Measurements from ENCODE around the gene PARD3B. TPM values are rescaled to one million over a fixed set of nuclear protein-coding genes. Genes with fewer than 3 reads are reported as not detected.

Gene PARD3B
- total RNA-seq, 2 experiments from 2014 or later: 0.11 to 0.88 TPM

DNA sequence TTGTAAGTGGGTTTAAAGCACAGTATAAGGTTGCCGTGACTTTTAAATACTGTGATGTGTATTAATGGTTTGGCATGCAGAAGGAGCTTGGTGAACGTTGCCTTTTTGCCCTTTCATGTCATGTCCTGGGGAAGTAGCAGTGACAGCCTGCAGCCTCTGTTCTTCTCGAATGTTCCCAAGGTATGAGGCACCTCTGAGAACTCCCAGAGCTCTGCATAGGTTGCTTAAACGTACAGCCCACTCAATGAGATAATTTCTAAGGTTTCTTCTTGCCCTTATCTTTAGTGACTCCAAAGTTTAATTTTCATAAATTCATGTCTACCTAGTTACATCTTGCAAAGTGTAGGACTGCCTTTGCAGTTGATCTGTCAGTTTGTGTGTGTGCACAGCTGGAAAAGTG, 36.7 kb downstream of the PARD3B start:
- ChIA-PET POLR2A (interaction anchor here (0.5 to 0.6 kb wide), 2 partner anchors 42 to 292 kb away, joined by 3 read pairs; no protein-coding TSS in a partner anchor), CTCF (no interaction called here)
- no peaks in the 10 kb centered on the region for H3K36me3 Mint-ChIP-seq (ENCODE audit: low read depth)
- H3K4me3 Mint-ChIP-seq: no peak overlapping the region
- H3K27ac Mint-ChIP-seq: no peak overlapping the region
- ATAC-seq (no peak), DNase-seq (no peak)
- TF ChIP-seq, protein P1, sequence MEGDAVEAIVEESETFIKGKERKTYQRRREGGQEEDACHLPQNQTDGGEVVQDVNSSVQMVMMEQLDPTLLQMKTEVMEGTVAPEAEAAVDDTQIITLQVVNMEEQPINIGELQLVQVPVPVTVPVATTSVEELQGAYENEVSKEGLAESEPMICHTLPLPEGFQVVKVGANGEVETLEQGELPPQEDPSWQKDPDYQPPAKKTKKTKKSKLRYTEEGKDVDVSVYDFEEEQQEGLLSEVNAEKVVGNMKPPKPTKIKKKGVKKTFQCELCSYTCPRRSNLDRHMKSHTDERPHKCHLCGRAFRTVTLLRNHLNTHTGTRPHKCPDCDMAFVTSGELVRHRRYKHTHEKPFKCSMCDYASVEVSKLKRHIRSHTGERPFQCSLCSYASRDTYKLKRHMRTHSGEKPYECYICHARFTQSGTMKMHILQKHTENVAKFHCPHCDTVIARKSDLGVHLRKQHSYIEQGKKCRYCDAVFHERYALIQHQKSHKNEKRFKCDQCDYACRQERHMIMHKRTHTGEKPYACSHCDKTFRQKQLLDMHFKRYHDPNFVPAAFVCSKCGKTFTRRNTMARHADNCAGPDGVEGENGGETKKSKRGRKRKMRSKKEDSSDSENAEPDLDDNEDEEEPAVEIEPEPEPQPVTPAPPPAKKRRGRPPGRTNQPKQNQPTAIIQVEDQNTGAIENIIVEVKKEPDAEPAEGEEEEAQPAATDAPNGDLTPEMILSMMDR (IDR thresholded peaks at IDR 0.05): no peak
- H3K9me3 Mint-ChIP-seq: no peaks in the 10 kb centered on the region
- intact Hi-C loops (cut with micrococcal nuclease): no loop called here
- no peaks in the 10 kb centered on the region for H3K27me3 Mint-ChIP-seq
- no peaks in the 10 kb centered on the region for H3K4me1 Mint-ChIP-seq (ENCODE audit: low read depth)

DNA sequence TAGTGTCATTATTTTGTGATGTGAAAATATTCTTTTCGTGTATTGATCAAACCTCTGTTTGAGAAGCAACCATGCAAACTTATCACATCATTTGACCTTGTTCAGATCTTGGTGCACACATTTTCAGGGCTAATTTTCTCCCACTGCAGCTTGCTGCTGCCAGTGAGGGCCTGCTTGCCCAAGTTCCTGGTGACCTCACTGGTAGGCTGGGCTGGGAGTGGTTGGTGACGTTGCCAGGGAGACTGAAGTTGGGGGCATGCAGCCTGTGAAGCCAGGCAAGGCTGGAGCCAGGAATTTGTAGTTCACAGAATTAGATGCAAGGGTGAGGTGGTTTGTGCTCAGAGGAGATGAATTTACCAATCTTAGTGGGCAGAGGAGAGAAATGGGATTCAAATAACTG, 38.5 kb downstream of the PARD3B start:
- CTCF ChIA-PET: no interaction called here
- intact Hi-C loops (cut with micrococcal nuclease): no loop called here
- Mint-ChIP-seq H3K9me3 (no peaks in the 10 kb centered on the region), H3K4me1 (ENCODE audit: low read depth) (no peaks in the 10 kb centered on the region), H3K36me3 (ENCODE audit: low read depth) (no peaks in the 10 kb centered on the region), H3K4me3 (no peak overlapping the region), H3K27ac (no peak overlapping the region), H3K27me3 (no peaks in the 10 kb centered on the region)
- ATAC-seq (no peak), DNase-seq (no peak)
- TF ChIP-seq, protein P1 (IDR thresholded peaks at IDR 0.05): no peak
- POLR2A ChIA-PET: no interaction called here

DNA sequence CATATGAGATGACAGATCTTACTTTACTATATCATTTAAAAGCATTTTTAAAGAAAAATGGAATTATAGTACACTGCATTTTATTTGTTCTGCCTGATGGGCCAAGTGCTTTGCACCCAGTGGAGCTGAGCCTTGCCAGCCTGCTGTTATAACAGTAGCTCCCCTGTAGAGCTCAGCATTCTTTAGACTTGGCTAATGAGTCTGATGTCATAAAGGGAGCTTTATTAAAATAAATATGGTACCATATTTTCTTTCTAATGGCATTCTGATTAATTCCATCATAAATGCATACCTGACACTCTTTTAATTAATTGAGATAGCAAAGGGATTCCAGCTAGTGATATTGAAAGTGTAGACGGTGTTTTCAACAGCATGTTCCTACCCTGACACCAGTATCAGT, 40.7 kb downstream of the PARD3B start:
- Mint-ChIP-seq H3K36me3 (ENCODE audit: low read depth) (no peaks in the 10 kb centered on the region), H3K9me3 (peaks cover 6% of the 10 kb centered on the region), H3K27me3 (no peaks in the 10 kb centered on the region), H3K27ac (no peak overlapping the region), H3K4me1 (ENCODE audit: low read depth) (no peaks in the 10 kb centered on the region), H3K4me3 (no peak overlapping the region)
- intact Hi-C loops (cut with micrococcal nuclease): no loop called here
- ATAC-seq (no peak), DNase-seq (no peak)
- TF ChIP-seq, protein P1 (IDR thresholded peaks at IDR 0.05): no peak
- ChIA-PET POLR2A (interaction anchor here (0.7 kb wide), 1 partner anchor 42 kb away, joined by 3 read pairs; no protein-coding TSS in a partner anchor), CTCF (no interaction called here)

DNA sequence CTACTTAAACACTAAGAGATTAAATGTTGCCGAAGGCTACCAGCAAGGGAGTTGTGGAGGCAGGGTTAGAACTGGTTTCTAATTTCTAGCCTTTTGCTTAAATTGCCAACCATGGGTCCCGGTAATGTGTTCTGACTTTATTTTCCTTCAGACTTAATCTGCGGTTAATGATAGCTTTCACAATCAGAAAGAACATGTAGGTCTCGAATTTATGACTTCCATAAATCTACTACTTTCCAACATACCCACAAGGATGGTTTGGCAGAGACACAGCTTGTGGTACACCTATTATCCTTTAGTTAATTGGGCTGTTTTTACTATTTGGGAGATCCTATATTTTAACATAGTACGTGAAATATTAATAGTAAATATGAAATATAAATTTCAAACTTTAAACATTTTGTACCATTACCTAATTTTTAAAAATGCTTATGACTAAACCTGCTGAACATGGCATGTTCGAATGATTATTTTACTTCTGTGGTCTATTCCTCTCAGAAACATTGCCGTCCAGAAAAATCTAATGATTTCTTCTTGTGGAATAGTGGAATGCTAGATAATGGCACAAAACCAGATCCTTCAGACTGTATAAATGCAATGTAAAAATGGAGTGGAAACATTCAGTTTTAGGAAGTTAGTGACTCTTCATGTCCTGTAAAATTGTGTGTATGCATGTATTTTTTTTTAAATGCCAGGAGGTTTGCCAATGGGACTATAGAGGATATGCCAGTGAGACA, 41.3 kb downstream of the PARD3B start:
- ChIA-PET POLR2A (no interaction called here), CTCF (no interaction called here)
- Mint-ChIP-seq H3K4me3 (no peak overlapping the region), H3K4me1 (ENCODE audit: low read depth) (no peaks in the 10 kb centered on the region), H3K27ac (no peak overlapping the region), H3K36me3 (ENCODE audit: low read depth) (no peaks in the 10 kb centered on the region), H3K27me3 (no peaks in the 10 kb centered on the region), H3K9me3 (peaks cover 6% of the 10 kb centered on the region)
- intact Hi-C loops (cut with micrococcal nuclease): no loop called here
- DNase-seq (no peak), ATAC-seq (no peak)
- TF ChIP-seq, protein P1 (IDR thresholded peaks at IDR 0.05): no peak

DNA sequence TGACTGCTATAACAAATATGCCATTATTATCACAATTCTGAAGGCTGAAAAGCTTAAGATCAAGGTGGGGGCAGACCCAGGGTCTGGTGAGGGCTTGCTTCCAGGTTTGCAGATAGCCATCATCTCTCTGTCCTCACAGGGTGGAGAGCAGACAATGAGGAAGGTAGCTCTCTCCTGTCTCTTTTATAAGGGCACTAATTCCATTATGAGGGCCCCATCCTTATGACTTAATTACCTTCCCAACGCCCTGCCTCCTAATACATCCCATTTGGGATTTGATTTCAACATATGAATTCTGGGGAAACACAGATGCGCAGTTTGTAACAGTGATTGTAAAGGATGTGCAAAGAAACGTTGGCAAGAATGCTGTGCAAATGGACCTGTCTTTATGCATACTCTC, 44.8 kb downstream of the PARD3B start:
- ATAC-seq: no peak
- H3K27ac Mint-ChIP-seq: no peak overlapping the region
- H3K4me3 Mint-ChIP-seq: no peak overlapping the region

More for the DNA sequence above, 44.8 kb downstream of the PARD3B start:
- Mint-ChIP-seq H3K27me3 (no peaks in the 10 kb centered on the region), H3K4me1 (ENCODE audit: low read depth) (no peaks in the 10 kb centered on the region), H3K36me3 (ENCODE audit: low read depth) (no peaks in the 10 kb centered on the region), H3K9me3 (peaks cover 6% of the 10 kb centered on the region)
- ChIA-PET CTCF (no interaction called here), POLR2A (no interaction called here)
- intact Hi-C loops (cut with micrococcal nuclease): no loop called here
- no peak for DNase-seq
- TF ChIP-seq, protein P1 (IDR thresholded peaks at IDR 0.05): no peak
